Mesenchymal stem cell (in vitro differentiated cells and primary cell): Measurements from ENCODE around the gene KRT35.

ENCODE experiments used
- DNase-seq: peaks from one replicate; pipeline ENCODE4 v3.0.0-alpha.2; 2013
- H2AFZ ChIP-seq: one replicate; pipeline ENCODE4 v1.6.1; 2013; ENCODE audit warnings: low read depth, mild to moderate bottlenecking, control low read depth, inconsistent platforms, low read length, moderate library complexity
- H2AK5ac ChIP-seq: 2 replicates; pipeline ENCODE4 v1.6.1; 2013; ENCODE audit warnings: low read length, moderate library complexity, mild to moderate bottlenecking, inconsistent platforms; ENCODE audit not compliant: severe bottlenecking
- H2BK120ac ChIP-seq: one replicate; pipeline ENCODE4 v1.6.1; 2013; ENCODE audit warnings: low read depth, mild to moderate bottlenecking, inconsistent platforms, low read length, moderate library complexity
- H2BK12ac ChIP-seq, 2 experiments: one replicate each; pipeline ENCODE4 v1.6.1; 2013; ENCODE audit warnings: inconsistent platforms in 2 of 2, low read length in 2 of 2, mild to moderate bottlenecking in 2 of 2, moderate library complexity in 2 of 2, control low read depth in 1 of 2
- H2BK15ac ChIP-seq: one replicate; pipeline ENCODE4 v1.6.1; 2013; ENCODE audit warnings: mild to moderate bottlenecking, low read depth, inconsistent platforms; ENCODE audit not compliant: poor library complexity, severe bottlenecking
- H2BK5ac ChIP-seq: 2 replicates; pipeline ENCODE4 v1.6.1; 2013; ENCODE audit warnings: low read depth, mild to moderate bottlenecking, low read length, control low read depth, inconsistent platforms; ENCODE audit not compliant: poor library complexity, severe bottlenecking
- H3K14ac ChIP-seq, 2 experiments: one replicate each; pipeline ENCODE4 v1.6.1; 2013; ENCODE audit warnings: inconsistent platforms in 2 of 2, low read length in 2 of 2, control low read depth in 1 of 2, mild to moderate bottlenecking in 1 of 2, moderate library complexity in 1 of 2
- H3K18ac ChIP-seq, 2 experiments: one replicate each; pipeline ENCODE4 v1.6.1; 2013; ENCODE audit warnings: inconsistent platforms in 2 of 2, low read length in 2 of 2, control low read depth in 1 of 2, low read depth in 1 of 2, mild to moderate bottlenecking in 1 of 2
- H3K23ac ChIP-seq, 2 experiments: one replicate each; pipeline ENCODE4 v1.6.1; 2013; ENCODE audit warnings: inconsistent platforms in 2 of 2, low read length in 2 of 2, mild to moderate bottlenecking in 2 of 2, moderate library complexity in 2 of 2, control low read depth in 1 of 2
- H3K27ac ChIP-seq: 2 replicates; pipeline ENCODE4 v1.5.1; 2013; ENCODE audit warnings: mild to moderate bottlenecking, moderate library complexity, low read length, control low read depth, inconsistent platforms; ENCODE audit not compliant: poor library complexity, severe bottlenecking
- H3K27me3 ChIP-seq, 2 experiments: 2 replicates each; pipeline versions ENCODE4 v1.6.1 to v1.7.0; 2013; ENCODE audit warnings: low read length in 2 of 2, mild to moderate bottlenecking in 2 of 2, moderate library complexity in 2 of 2, control low read depth in 1 of 2, inconsistent platforms in 1 of 2; ENCODE audit not compliant: control insufficient read depth in 1 of 2, insufficient read depth in 1 of 2
- H3K36me3 ChIP-seq, 2 experiments: 2 replicates each; pipeline versions ENCODE4 v1.6.1 to v1.7.0; 2013; ENCODE audit warnings: low read length in 2 of 2, control low read depth in 1 of 2, inconsistent platforms in 1 of 2, low read depth in 1 of 2, mild to moderate bottlenecking in 1 of 2; ENCODE audit not compliant: insufficient read depth in 2 of 2, control insufficient read depth in 1 of 2
- H3K4ac ChIP-seq, 2 experiments: one replicate each; pipeline ENCODE4 v1.6.1; 2013; ENCODE audit warnings: inconsistent platforms in 2 of 2, low read length in 2 of 2, mild to moderate bottlenecking in 2 of 2, moderate library complexity in 2 of 2, control low read depth in 1 of 2, low read depth in 1 of 2
- H3K4me1 ChIP-seq: 2 replicates; pipeline ENCODE4 v1.6.1; 2013; ENCODE audit warnings: low read depth, low read length, control low read depth; ENCODE audit not compliant: control insufficient read depth, insufficient read depth
- H3K4me2 ChIP-seq: 2 replicates; pipeline ENCODE4 v1.6.1; 2013; ENCODE audit warnings: low read length, mild to moderate bottlenecking, inconsistent platforms; ENCODE audit not compliant: poor library complexity, severe bottlenecking
- H3K4me3 ChIP-seq, 2 experiments: 2 replicates each; pipeline versions ENCODE4 v1.5.1 to v1.7.0; 2013; ENCODE audit warnings: low read length in 2 of 2, mild to moderate bottlenecking in 2 of 2, control low read depth in 1 of 2, low read depth in 1 of 2; ENCODE audit not compliant: insufficient read depth in 1 of 2
- H3K79me1 ChIP-seq: replicated peaks from 2 replicates; pipeline ENCODE4 v1.6.1; 2013; ENCODE audit warnings: mild to moderate bottlenecking, control low read depth, low read length, inconsistent platforms; ENCODE audit not compliant: poor library complexity, severe bottlenecking
- H3K9ac ChIP-seq: 2 replicates; pipeline ENCODE4 v1.7.0; 2013; ENCODE audit warnings: mild to moderate bottlenecking, low read length, moderate library complexity
- H3K9me3 ChIP-seq: 2 replicates; pipeline ENCODE4 v1.7.0; 2013; ENCODE audit warnings: mild to moderate bottlenecking, low read length; ENCODE audit not compliant: control insufficient read depth
- H4K8ac ChIP-seq: one replicate; pipeline ENCODE4 v1.6.1; 2013; ENCODE audit warnings: inconsistent platforms, mild to moderate bottlenecking, low read length, moderate library complexity
- H4K91ac ChIP-seq: one replicate; pipeline ENCODE4 v1.6.1; 2013; ENCODE audit warnings: mild to moderate bottlenecking, low read length, inconsistent platforms
- WGBS: methylation state at CpG from one replicate; pipeline ENCODE4 v1.1.7; 2013; ENCODE audit warnings: mixed read lengths; 5-methylcytosine and 5-hydroxymethylcytosine counted together

The KRT35 gene

GRCh38 chr17:41474863-41475262 lies 6.1 kb downstream of the KRT35 start:
- H3K4me1 ChIP-seq: no peaks in the 10 kb centered on the region
- H3K23ac ChIP-seq: no peak overlapping the region
- H3K27ac ChIP-seq: no peak overlapping the region
- no peak overlapping the region for H4K8ac ChIP-seq
- H3K4ac ChIP-seq: no peak overlapping the region
- peaks cover 0 to 78% of the 10 kb centered on the region in 2 experiments for H3K27me3 ChIP-seq
- no peak overlapping the region for H3K4me3 ChIP-seq
- no peak overlapping the region for H3K14ac ChIP-seq
- no peak overlapping the region for H2AFZ ChIP-seq
- H3K79me1 ChIP-seq: no peaks in the 10 kb centered on the region
- no peak overlapping the region for H4K91ac ChIP-seq
- no peak overlapping the region for H2AK5ac ChIP-seq
- H2BK12ac ChIP-seq: no peak overlapping the region
- H3K4me2 ChIP-seq: no peak overlapping the region
- no peak for DNase-seq
- no peaks in the 10 kb centered on the region for H3K36me3 ChIP-seq
- H3K9ac ChIP-seq: no peak overlapping the region
- H2BK120ac ChIP-seq: no peak overlapping the region
- H2BK5ac ChIP-seq: no peak overlapping the region
- 86% methylated on average over 7 of the region's 8 CpGs for WGBS
- no peak overlapping the region for H3K18ac ChIP-seq
- peaks cover 20% of the 10 kb centered on the region for H3K9me3 ChIP-seq
- H2BK15ac ChIP-seq: no peak overlapping the region

GRCh38 chr17:41468346-41468745 lies 12.6 kb downstream of the KRT35 start:
- Histone ChIP-seq H2AFZ (no peak overlapping the region), H3K9me3 (peaks cover 25% of the 10 kb centered on the region), H3K27ac (no peak overlapping the region), H2BK120ac (no peak overlapping the region), H3K27me3 (peaks cover 0 to 62% of the 10 kb centered on the region in 2 experiments), H3K4me1 (peaks cover 2% of the 10 kb centered on the region), H2AK5ac (no peak overlapping the region), H3K23ac (no peak overlapping the region), H3K4me2 (no peak overlapping the region), H2BK15ac (no peak overlapping the region), H2BK12ac (no peak overlapping the region), H3K4ac (no peak overlapping the region), H3K36me3 (no peaks in the 10 kb centered on the region), H3K79me1 (no peaks in the 10 kb centered on the region), H3K18ac (no peak overlapping the region), H3K14ac (no peak overlapping the region), H4K8ac (no peak overlapping the region), H3K9ac (no peak overlapping the region), H3K4me3 (peak overlapping the region in 1 of 2 experiments; percentile 10), H2BK5ac (no peak overlapping the region), H4K91ac (no peak overlapping the region)
- no peak for DNase-seq

GRCh38 chr17:41467561-41467960 lies 13.4 kb downstream of the KRT35 start:
- H3K36me3 ChIP-seq: no peaks in the 10 kb centered on the region
- H3K4me1 ChIP-seq: peaks cover 2% of the 10 kb centered on the region
- H2BK5ac ChIP-seq: no peak overlapping the region
- H2BK15ac ChIP-seq: no peak overlapping the region
- H3K9ac ChIP-seq: no peak overlapping the region
- no peak overlapping the region for H3K27ac ChIP-seq
- peaks cover 0 to 64% of the 10 kb centered on the region in 2 experiments for H3K27me3 ChIP-seq
- H3K18ac ChIP-seq: no peak overlapping the region
- H2BK120ac ChIP-seq: no peak overlapping the region
- peaks cover 25% of the 10 kb centered on the region for H3K9me3 ChIP-seq
- no peak overlapping the region for H3K4ac ChIP-seq
- H2AK5ac ChIP-seq: no peak overlapping the region
- H2BK12ac ChIP-seq: no peak overlapping the region
- 72% methylated on average over 4 of the region's 4 CpGs for WGBS
- no peak overlapping the region for H3K14ac ChIP-seq
- H3K4me2 ChIP-seq: no peak overlapping the region
- no peaks in the 10 kb centered on the region for H3K79me1 ChIP-seq
- H2AFZ ChIP-seq: no peak overlapping the region
- DNase-seq: no peak
- H3K23ac ChIP-seq: no peak overlapping the region
- H4K91ac ChIP-seq: no peak overlapping the region
- H3K4me3 ChIP-seq: no peak overlapping the region
- no peak overlapping the region for H4K8ac ChIP-seq

GRCh38 chr17:41466988-41467387 lies 14.0 kb downstream of the KRT35 start, which contains the start of gene KRT32:
Gene KRT32 (minus strand): TSS chr17:41467386. CDS start chr17:41467325, 61 bp downstream.
- Histone ChIP-seq H3K23ac (no peak within 1 kb of the TSS), H4K8ac (no peak within 1 kb of the TSS), H3K4me2 (no peak within 1 kb of the TSS), H3K79me1 (no peaks in the 10 kb centered on the region), H3K4ac (no peak within 1 kb of the TSS), H3K9ac (no peak within 1 kb of the TSS), H3K27ac (no peak within 1 kb of the TSS), H2BK15ac (no peak within 1 kb of the TSS), H2BK120ac (no peak within 1 kb of the TSS), H3K14ac (no peak within 1 kb of the TSS), H3K4me3 (peak within 1 kb of the TSS; percentile 10 to 18), H4K91ac (no peak within 1 kb of the TSS), H3K36me3 (no peaks in the 10 kb centered on the region), H3K27me3 (peaks cover 0 to 65% of the 10 kb centered on the region in 2 experiments), H2BK5ac (no peak within 1 kb of the TSS), H3K18ac (no peak within 1 kb of the TSS), H2BK12ac (no peak within 1 kb of the TSS), H3K4me1 (peaks cover 2% of the 10 kb centered on the region), H2AK5ac (no peak within 1 kb of the TSS), H3K9me3 (peaks cover 21% of the 10 kb centered on the region), H2AFZ (no peak within 1 kb of the TSS)
- 88% methylated on average over 14 of the region's 14 CpGs for WGBS
- no peak for DNase-seq
